ENCODE results near the gene PRPF40A.

DNA sequence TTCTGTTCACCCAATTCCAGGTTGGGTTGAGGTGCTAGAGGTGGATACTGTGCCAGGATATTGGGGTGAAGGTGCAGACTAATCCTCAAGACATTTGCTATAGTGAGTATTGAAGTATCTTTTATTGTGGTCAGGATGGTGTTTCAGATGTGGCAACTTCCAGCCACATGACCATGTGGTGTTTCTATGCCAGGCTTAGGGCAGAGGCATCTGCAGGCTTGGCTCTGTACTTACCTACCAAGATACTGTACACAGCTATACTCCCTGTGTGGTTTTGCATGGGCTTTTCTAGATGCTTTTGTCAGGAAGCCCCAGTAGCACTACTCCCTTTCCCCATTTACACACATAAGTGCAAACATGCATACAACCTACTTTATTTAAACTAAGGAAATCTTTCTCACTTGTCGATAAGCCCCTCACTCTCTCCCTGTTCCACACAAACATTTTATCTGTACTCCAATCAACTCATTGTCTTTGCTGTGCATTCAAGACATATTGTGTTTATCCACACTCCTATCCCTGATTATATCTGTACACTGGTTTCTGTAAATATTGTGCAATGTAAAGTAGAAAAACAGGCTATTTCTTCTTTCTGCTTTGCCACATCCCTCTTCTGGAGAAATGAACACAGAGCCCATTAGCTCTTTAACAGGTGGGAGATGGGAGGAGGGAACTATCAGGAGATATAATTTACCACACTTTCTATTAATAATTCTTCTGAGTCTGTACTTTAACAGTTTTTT is 13.5 kb upstream of the PRPF40A start:
- TF ChIP-seq EZH2 (IDR thresholded peaks at IDR 0.05): no peak
- no peak for TF ChIP-seq POLR2AphosphoS5 (IDR thresholded peaks at IDR 0.05; ENCODE audit: borderline replicate concordance, low read depth, low read length)
